HUES6 (cell line): ENCODE data around the gene CRTC1.
A peak's percentile ranks its signal among the peaks of the same experiment; 100 is the strongest.

ENCODE experiments used
- H3K27ac ChIP-seq: 2 replicates; pipeline ENCODE4 v1.7.0; 2013; ENCODE audit warnings: low read depth, mild to moderate bottlenecking, low read length, inconsistent platforms
- H3K27me3 ChIP-seq: 2 replicates; pipeline ENCODE4 v1.6.1; 2013; ENCODE audit warnings: low read length; ENCODE audit not compliant: control insufficient read depth, insufficient read depth
- H3K36me3 ChIP-seq: 2 replicates; pipeline ENCODE4 v1.6.1; 2013; ENCODE audit warnings: low read length; ENCODE audit not compliant: control insufficient read depth, insufficient read depth
- H3K4me1 ChIP-seq: 2 replicates; pipeline ENCODE4 v1.6.1; 2013; ENCODE audit warnings: low read length; ENCODE audit not compliant: control insufficient read depth, insufficient read depth
- H3K4me3 ChIP-seq: 2 replicates; pipeline ENCODE4 v1.5.1; 2013; ENCODE audit warnings: low read depth, low read length
- H3K9ac ChIP-seq: one replicate; pipeline ENCODE4 v1.6.1; 2013; ENCODE audit warnings: mild to moderate bottlenecking, low read length
- H3K9me3 ChIP-seq: 2 replicates; pipeline ENCODE4 v1.6.1; 2013; ENCODE audit warnings: low read depth, low read length; ENCODE audit not compliant: control insufficient read depth, insufficient read depth

Gene CRTC1

GRCh38 chr19:18782559-18783225 is 99.2 kb downstream of the CRTC1 start:
- Histone ChIP-seq H3K9ac (no peak overlapping the region), H3K9me3 (no peaks in the 10 kb centered on the region), H3K27me3 (peaks cover 98% of the 10 kb centered on the region), H3K4me1 (peaks cover 7% of the 10 kb centered on the region), H3K4me3 (no peak overlapping the region), H3K27ac (no peak overlapping the region), H3K36me3 (no peaks in the 10 kb centered on the region)

GRCh38 chr19:18783958-18784785 is 100.7 kb downstream of the CRTC1 start:
- no peak overlapping the region for H3K9ac ChIP-seq
- no peak overlapping the region for H3K4me3 ChIP-seq
- no peaks in the 10 kb centered on the region for H3K36me3 ChIP-seq
- peaks cover 12% of the 10 kb centered on the region for H3K4me1 ChIP-seq
- peaks cover 98% of the 10 kb centered on the region for H3K27me3 ChIP-seq
- H3K27ac ChIP-seq, result no peak overlapping the region
- no peaks in the 10 kb centered on the region for H3K9me3 ChIP-seq

- Histone ChIP-seq H3K4me1 (peaks cover 12% of the 10 kb centered on the region), H3K4me3 (no peak overlapping the region; the same call in 1 of the 2 replicates), H3K36me3 (no peaks in the 10 kb centered on the region), H3K27ac (no peak overlapping the region), H3K27me3 (peaks cover 98% of the 10 kb centered on the region), H3K9me3 (no peaks in the 10 kb centered on the region), H3K9ac (no peak overlapping the region)
Observed at GRCh38 chr19:18784786-18785120, 101.3 kb downstream of the CRTC1 start.

- H3K4me3 ChIP-seq, result peak overlapping the region; percentile 48
- peaks cover 98% of the 10 kb centered on the region for H3K27me3 ChIP-seq
Observed at GRCh38 chr19:18785179-18786124, 102.0 kb downstream of the CRTC1 start.

GRCh38 chr19:18788529-18789421 is 105.3 kb downstream of the CRTC1 start:
- Histone ChIP-seq H3K27me3 (peaks cover 98% of the 10 kb centered on the region), H3K27ac (no peak overlapping the region), H3K9me3 (no peaks in the 10 kb centered on the region), H3K36me3 (no peaks in the 10 kb centered on the region), H3K4me3 (peak overlapping the region; percentile 57), H3K9ac (no peak overlapping the region), H3K4me1 (peaks cover 19% of the 10 kb centered on the region)

More at GRCh38 chr19:18785179-18786124, 102.0 kb downstream of the CRTC1 start:
- H3K27ac ChIP-seq, result no peak overlapping the region
- no peaks in the 10 kb centered on the region for H3K9me3 ChIP-seq
- H3K4me1 ChIP-seq, result peaks cover 15% of the 10 kb centered on the region
- no peak overlapping the region for H3K9ac ChIP-seq
- H3K36me3 ChIP-seq, result no peaks in the 10 kb centered on the region

GRCh38 chr19:18789422-18789869 is 106.0 kb downstream of the CRTC1 start:
- H3K4me1 ChIP-seq, result peaks cover 19% of the 10 kb centered on the region
- H3K27me3 ChIP-seq, result peaks cover 98% of the 10 kb centered on the region
- H3K9me3 ChIP-seq, result no peaks in the 10 kb centered on the region
- no peak overlapping the region for H3K9ac ChIP-seq
- H3K4me3 ChIP-seq, result peak overlapping the region; percentile 57
- H3K36me3 ChIP-seq, result no peaks in the 10 kb centered on the region
- H3K27ac ChIP-seq, result no peak overlapping the region

- Histone ChIP-seq H3K27me3 (peaks cover 98% of the 10 kb centered on the region), H3K4me3 (peak overlapping the region; percentile 57), H3K4me1 (peaks cover 19% of the 10 kb centered on the region), H3K9me3 (no peaks in the 10 kb centered on the region), H3K36me3 (no peaks in the 10 kb centered on the region), H3K27ac (no peak overlapping the region), H3K9ac (no peak overlapping the region)
Observed at GRCh38 chr19:18789883-18790565, 106.5 kb downstream of the CRTC1 start.

GRCh38 chr19:18790566-18791314 is 107.3 kb downstream of the CRTC1 start, which contains the start of gene COMP:
TSS of gene COMP (minus strand) at chr19:18791305. CDS start at chr19:18791269, 36 bp downstream.
- H3K4me3 ChIP-seq, result peak within 1 kb of the TSS; percentile 57
- no peaks in the 10 kb centered on the region for H3K36me3 ChIP-seq
- H3K9ac ChIP-seq, result no peak within 1 kb of the TSS
- no peak within 1 kb of the TSS for H3K27ac ChIP-seq
- H3K4me1 ChIP-seq, result peaks cover 18% of the 10 kb centered on the region
- peaks cover 100% of the 10 kb centered on the region for H3K27me3 ChIP-seq
- H3K9me3 ChIP-seq, result no peaks in the 10 kb centered on the region

GRCh38 chr19:18791315-18791678 is 107.8 kb downstream of the CRTC1 start:
- H3K36me3 ChIP-seq, result no peaks in the 10 kb centered on the region
- H3K9me3 ChIP-seq, result no peaks in the 10 kb centered on the region
- peaks cover 19% of the 10 kb centered on the region for H3K4me1 ChIP-seq
- H3K4me3 ChIP-seq, result peak overlapping the region; percentile 57
- no peak overlapping the region for H3K27ac ChIP-seq
- H3K9ac ChIP-seq, result no peak overlapping the region
- peaks cover 100% of the 10 kb centered on the region for H3K27me3 ChIP-seq
